Neuronal stem cell (in vitro differentiated cells): ENCODE results near the gene RNFT2.

Experiments
- DNase-seq: peaks from one replicate; pipeline ENCODE4 v3.0.0-alpha.2; 2013; ENCODE audit warnings: low spot score
- H2AFZ ChIP-seq: one replicate; pipeline ENCODE4 v1.6.1; 2013; ENCODE audit warnings: mild to moderate bottlenecking, low read length, inconsistent platforms
- H2AK5ac ChIP-seq: 2 replicates; pipeline ENCODE4 v1.6.1; 2013; ENCODE audit warnings: low read depth, mild to moderate bottlenecking, inconsistent platforms, low read length, moderate library complexity, mixed read lengths
- H2BK120ac ChIP-seq: 2 replicates; pipeline ENCODE4 v1.6.1; 2013; ENCODE audit warnings: low read depth, mild to moderate bottlenecking, inconsistent platforms, low read length, moderate library complexity, mixed read lengths
- H2BK12ac ChIP-seq: one replicate; pipeline ENCODE4 v1.6.1; 2013; ENCODE audit warnings: low read length, inconsistent platforms
- H2BK15ac ChIP-seq: 2 replicates; pipeline ENCODE4 v1.6.1; 2013; ENCODE audit warnings: mild to moderate bottlenecking, low read length, inconsistent platforms, mixed read lengths
- H2BK5ac ChIP-seq: one replicate; pipeline ENCODE4 v1.6.1; 2013; ENCODE audit warnings: inconsistent platforms, mild to moderate bottlenecking, low read length, moderate library complexity
- H3K14ac ChIP-seq: one replicate; pipeline ENCODE4 v1.6.1; 2013; ENCODE audit warnings: low read length, inconsistent platforms
- H3K18ac ChIP-seq: 2 replicates; pipeline ENCODE4 v1.6.1; 2013; ENCODE audit warnings: low read length, inconsistent platforms
- H3K23ac ChIP-seq: 2 replicates; pipeline ENCODE4 v1.6.1; 2013; ENCODE audit warnings: low read depth, mild to moderate bottlenecking, mixed read lengths, low read length, inconsistent platforms; ENCODE audit not compliant: poor library complexity
- H3K27ac ChIP-seq: replicated peaks from 3 replicates; pipeline ENCODE4 v1.5.1; 2013; ENCODE audit warnings: low read length, inconsistent platforms
- H3K27me3 ChIP-seq, 3 experiments: 2 replicates each; pipeline ENCODE4 v1.6.1; 2013; ENCODE audit warnings: low read length in 3 of 3, mild to moderate bottlenecking in 2 of 3, inconsistent platforms in 1 of 3, low read depth in 1 of 3, mixed read lengths in 1 of 3, moderate library complexity in 1 of 3; ENCODE audit not compliant: control insufficient read depth in 3 of 3, insufficient read depth in 3 of 3
- H3K36me3 ChIP-seq, 2 donors: replicated peaks in 1 of 2; 2 replicates each; pipeline ENCODE4 v1.6.1; 2013; ENCODE audit warnings: low read length in 2 of 2; ENCODE audit not compliant: control insufficient read depth in 2 of 2, insufficient read depth in 2 of 2
- H3K4ac ChIP-seq: 2 replicates; pipeline ENCODE4 v1.6.1; 2013; ENCODE audit warnings: inconsistent platforms, mild to moderate bottlenecking, low read length, moderate library complexity
- H3K4me1 ChIP-seq, 2 donors: 1 replicate in 1 of 2; 2 replicates in 1 of 2; pipeline ENCODE4 v1.6.1; 2013; ENCODE audit warnings: low read length in 2 of 2, low read depth in 1 of 2; ENCODE audit not compliant: control insufficient read depth in 2 of 2, insufficient read depth in 1 of 2
- H3K4me2 ChIP-seq: one replicate; pipeline ENCODE4 v1.6.1; 2013; ENCODE audit warnings: mild to moderate bottlenecking, low read length, inconsistent platforms; ENCODE audit not compliant: insufficient read depth, poor library complexity, severe bottlenecking
- H3K4me3 ChIP-seq, 2 donors: 2 replicates each; pipeline ENCODE4 v1.5.1; 2013; ENCODE audit warnings: low read length in 2 of 2, mild to moderate bottlenecking in 2 of 2, inconsistent platforms in 1 of 2, moderate library complexity in 1 of 2
- H3K79me1 ChIP-seq: one replicate; pipeline ENCODE4 v1.6.1; 2013; ENCODE audit warnings: low read depth, mild to moderate bottlenecking, inconsistent platforms, low read length, moderate library complexity
- H3K9ac ChIP-seq: one replicate; pipeline ENCODE4 v1.6.1; 2013; ENCODE audit warnings: mild to moderate bottlenecking, low read depth, low read length, inconsistent platforms; ENCODE audit not compliant: poor library complexity
- H3K9me3 ChIP-seq, 2 donors: replicated peaks in 1 of 2; 2 replicates each; pipeline versions ENCODE3 to v1.6.1; 2013; ENCODE audit warnings: low read length in 2 of 2, mild to moderate bottlenecking in 2 of 2, inconsistent platforms in 1 of 2, low read depth in 1 of 2, mixed read lengths in 1 of 2, moderate library complexity in 1 of 2; ENCODE audit not compliant: control insufficient read depth in 2 of 2, insufficient read depth in 1 of 2
- H4K8ac ChIP-seq: one replicate; pipeline ENCODE4 v1.6.1; 2013; ENCODE audit warnings: low read depth, mild to moderate bottlenecking, inconsistent platforms, low read length, moderate library complexity
- H4K91ac ChIP-seq: one replicate; pipeline ENCODE4 v1.6.1; 2013; ENCODE audit warnings: low read length, low read depth, mild to moderate bottlenecking, inconsistent platforms; ENCODE audit not compliant: poor library complexity
- WGBS, 2 donors: extraction: QIAGEN DNeasy Blood & Tissue Kit; methylation state at CpG; one replicate each; pipeline ENCODE4 v1.1.7; 2013; ENCODE audit warnings: missing lambda C conversion rate in 2 of 2, mixed read lengths in 1 of 2; ENCODE audit not compliant: insufficient read length in 2 of 2, insufficient replicate concordance in 1 of 2; ENCODE audit errors: extremely low coverage in 2 of 2; 5-methylcytosine and 5-hydroxymethylcytosine counted together

RNFT2 gene

GRCh38 chr12:116798719-116799118, 60.6 kb downstream of the RNFT2 start:
- Histone ChIP-seq H3K27me3 (no peaks in the 10 kb centered on the region), H3K9me3 (peaks cover 9 to 27% of the 10 kb centered on the region in 2 donors), H3K4me2 (no peak overlapping the region), H3K36me3 (peaks cover 12 to 36% of the 10 kb centered on the region in 2 donors), H3K4ac (no peak overlapping the region), H2BK120ac (no peak overlapping the region), H3K4me1 (no peaks in the 10 kb centered on the region), H2BK15ac (no peak overlapping the region), H3K9ac (no peak overlapping the region), H3K14ac (no peak overlapping the region), H2AFZ (no peak overlapping the region), H3K23ac (no peak overlapping the region), H2AK5ac (no peak overlapping the region), H4K91ac (no peak overlapping the region), H2BK12ac (no peak overlapping the region), H3K27ac (no peak overlapping the region), H3K4me3 (no peak overlapping the region), H3K18ac (no peak overlapping the region), H2BK5ac (no peak overlapping the region), H4K8ac (no peak overlapping the region), H3K79me1 (no peaks in the 10 kb centered on the region)
- no CpG with 5 or more reads among the region's 4 CpGs for WGBS, 2 donors
- DNase-seq: no peak

GRCh38 chr12:116799955-116800354, 61.8 kb downstream of the RNFT2 start:
- no CpG with 5 or more reads among the region's 6 CpGs for WGBS, 2 donors
- Histone ChIP-seq H3K18ac (no peak overlapping the region), H3K9me3 (peaks cover 9 to 27% of the 10 kb centered on the region in 2 donors), H3K79me1 (no peaks in the 10 kb centered on the region), H3K23ac (no peak overlapping the region), H2BK5ac (no peak overlapping the region), H4K91ac (no peak overlapping the region), H4K8ac (no peak overlapping the region), H2BK120ac (no peak overlapping the region), H2BK12ac (no peak overlapping the region), H3K14ac (no peak overlapping the region), H3K27me3 (no peaks in the 10 kb centered on the region), H3K36me3 (peaks cover 13 to 34% of the 10 kb centered on the region in 2 donors), H3K4me3 (no peak overlapping the region), H3K9ac (no peak overlapping the region), H2AFZ (no peak overlapping the region), H3K27ac (no peak overlapping the region), H3K4ac (no peak overlapping the region), H3K4me2 (no peak overlapping the region), H2AK5ac (no peak overlapping the region), H2BK15ac (no peak overlapping the region), H3K4me1 (no peaks in the 10 kb centered on the region)
- no peak for DNase-seq

GRCh38 chr12:116800918-116801317, 62.8 kb downstream of the RNFT2 start:
- H3K79me1 ChIP-seq: no peaks in the 10 kb centered on the region
- H3K18ac ChIP-seq: no peak overlapping the region
- H2BK120ac ChIP-seq: no peak overlapping the region
- no peak overlapping the region for H3K14ac ChIP-seq
- H3K9me3 ChIP-seq: peaks cover 9 to 27% of the 10 kb centered on the region in 2 donors
- DNase-seq: no peak
- no peak overlapping the region for H4K91ac ChIP-seq
- no peaks in the 10 kb centered on the region for H3K27me3 ChIP-seq
- H3K36me3 ChIP-seq: peaks cover 13 to 34% of the 10 kb centered on the region in 2 donors
- no peak overlapping the region for H3K4ac ChIP-seq
- no peak overlapping the region for H3K27ac ChIP-seq
- no peak overlapping the region for H2BK15ac ChIP-seq
- no peak overlapping the region for H2AFZ ChIP-seq
- H3K4me3 ChIP-seq: no peak overlapping the region
- no peak overlapping the region for H2BK12ac ChIP-seq
- no peak overlapping the region for H3K23ac ChIP-seq
- H3K9ac ChIP-seq: no peak overlapping the region
- no peak overlapping the region for H3K4me2 ChIP-seq
- H3K4me1 ChIP-seq: no peaks in the 10 kb centered on the region
- no peak overlapping the region for H2AK5ac ChIP-seq
- no peak overlapping the region for H2BK5ac ChIP-seq
- no CpG with 5 or more reads among the region's 2 CpGs for WGBS, 2 donors
- H4K8ac ChIP-seq: no peak overlapping the region

GRCh38 chr12:116802018-116802417, 63.9 kb downstream of the RNFT2 start:
- Histone ChIP-seq H3K4me3 (no peak overlapping the region), H3K79me1 (no peaks in the 10 kb centered on the region), H3K27ac (no peak overlapping the region), H3K4me2 (no peak overlapping the region), H2BK5ac (no peak overlapping the region), H4K8ac (no peak overlapping the region), H3K36me3 (peaks cover 13 to 27% of the 10 kb centered on the region in 2 donors), H3K4ac (no peak overlapping the region), H2AFZ (no peak overlapping the region), H2BK120ac (no peak overlapping the region), H3K14ac (no peak overlapping the region), H2AK5ac (no peak overlapping the region), H3K23ac (no peak overlapping the region), H3K27me3 (no peaks in the 10 kb centered on the region), H3K9me3 (peaks cover 9 to 25% of the 10 kb centered on the region in 2 donors), H3K9ac (no peak overlapping the region), H2BK15ac (no peak overlapping the region), H4K91ac (no peak overlapping the region), H2BK12ac (no peak overlapping the region), H3K4me1 (no peaks in the 10 kb centered on the region), H3K18ac (no peak overlapping the region)
- DNase-seq: no peak
- no CpG with 5 or more reads among the region's 3 CpGs for WGBS, 2 donors
